Activated T-cell treated with anti-CD3 and anti-CD28 coated beads, Interleukin-2, amount 50 U/mL, for 72 hours (primary cell): ENCODE measurements around the gene SLC25A30. TPM values are rescaled to one million over a fixed set of nuclear protein-coding genes. Genes with fewer than 3 reads are reported as not detected.
"Not testable (repeated sequence)": the region's sequence is repeated elsewhere in the genome, so short reads cannot be mapped to it uniquely, and the experiment has no call there.

Experiments used
- ATAC-seq, 2 donors: fragments of 150-1000 bp; cut with Tn5 transposase; replicated peaks in 1 of 2; 2 replicates each; pipeline ENCODE4 v1.10.0; 2021; ENCODE audit warnings: moderate library complexity in 2 of 2, mild to moderate bottlenecking in 1 of 2
- DNase-seq, 2 donors: peaks; one replicate each; pipeline ENCODE4 v3.0.0; 2021 to 2022; ENCODE audit warnings: mixed read lengths in 1 of 2
- H3K27ac Mint-ChIP-seq: one replicate; pipeline ENCODE4 v1.8.0; 2022; ENCODE audit warnings: mild to moderate bottlenecking, moderate library complexity, mixed read lengths
- H3K27me3 Mint-ChIP-seq: one replicate; pipeline ENCODE4 v1.8.0; 2022; ENCODE audit warnings: low read depth, mixed read lengths
- H3K36me3 Mint-ChIP-seq, 2 donors: one replicate each; pipeline ENCODE4 v1.8.0; 2022; ENCODE audit warnings: mixed read lengths in 2 of 2, mild to moderate bottlenecking in 1 of 2; ENCODE audit not compliant: insufficient read depth in 2 of 2
- H3K4me1 Mint-ChIP-seq: one replicate; pipeline ENCODE4 v1.8.0; 2022; ENCODE audit warnings: low read depth, mixed read lengths
- H3K4me3 Mint-ChIP-seq, 2 donors: one replicate each; pipeline ENCODE4 v1.8.0; 2022; ENCODE audit warnings: mild to moderate bottlenecking in 2 of 2, mixed read lengths in 2 of 2, moderate library complexity in 2 of 2
- H3K9me3 Mint-ChIP-seq, 2 donors: one replicate each; pipeline ENCODE4 v1.8.0; 2022; ENCODE audit warnings: mixed read lengths in 2 of 2
- total RNA-seq, 2 donors: library from RNA; stranded (reverse); gene quantifications; one replicate each; pipeline ENCODE4 v1.2.3, GENCODE V29; 2022

Gene SLC25A30
- total RNA-seq, 2 donors from 2014 or later, result 17.9 to 19.8 TPM

DNA sequence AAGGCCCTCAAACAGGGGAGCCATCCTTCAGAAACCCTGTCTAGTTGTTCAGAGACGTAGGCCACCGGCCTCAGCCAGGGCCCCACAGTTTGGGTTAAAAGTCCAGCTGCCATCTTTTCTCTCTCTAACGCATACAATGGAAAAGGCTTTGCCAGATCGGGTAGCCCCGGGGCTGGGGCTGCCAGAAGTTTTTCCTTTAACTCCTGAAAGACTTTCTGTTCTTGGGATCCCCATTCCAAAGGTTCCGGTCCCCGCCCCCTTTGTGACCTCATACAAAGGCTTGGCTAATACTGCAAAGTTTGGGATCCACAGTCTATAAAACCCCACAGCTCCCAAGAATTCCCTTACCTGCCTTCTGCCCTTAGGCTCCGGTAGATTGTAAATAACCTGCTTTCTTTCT, 37.5 kb downstream of the SLC25A30 start:
- DNase-seq, H3K36me3 Mint-ChIP-seq, H3K4me1 Mint-ChIP-seq: not testable (repeated sequence)

DNA sequence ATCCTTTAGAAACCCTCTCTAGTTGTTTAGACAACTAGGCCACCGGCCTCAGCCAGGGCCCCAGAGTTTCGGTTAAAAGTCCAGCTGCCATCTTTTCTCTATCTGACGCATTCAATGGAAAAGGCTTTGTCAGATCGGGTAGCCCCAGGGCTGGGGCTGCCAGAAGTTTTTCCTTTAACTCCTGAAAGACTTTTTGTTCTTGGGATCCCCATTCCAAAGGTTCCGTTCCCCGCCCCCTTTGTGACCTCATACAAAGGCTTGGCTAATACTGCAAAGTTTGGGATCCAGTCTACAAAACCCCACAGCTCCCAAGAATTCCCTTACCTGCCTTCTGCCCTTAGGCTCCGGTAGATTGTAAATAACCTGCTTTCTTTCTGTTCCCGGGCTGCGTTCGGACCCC, 38.7 kb downstream of the SLC25A30 start:
- not testable (repeated sequence) for H3K36me3 Mint-ChIP-seq, H3K4me3 Mint-ChIP-seq, H3K27ac Mint-ChIP-seq, H3K27me3 Mint-ChIP-seq, ATAC-seq, H3K4me1 Mint-ChIP-seq, H3K9me3 Mint-ChIP-seq, DNase-seq

More for the DNA sequence above, 37.5 kb downstream of the SLC25A30 start:
- H3K4me3 Mint-ChIP-seq, H3K27ac Mint-ChIP-seq, ATAC-seq, H3K27me3 Mint-ChIP-seq, H3K9me3 Mint-ChIP-seq: not testable (repeated sequence)

DNA sequence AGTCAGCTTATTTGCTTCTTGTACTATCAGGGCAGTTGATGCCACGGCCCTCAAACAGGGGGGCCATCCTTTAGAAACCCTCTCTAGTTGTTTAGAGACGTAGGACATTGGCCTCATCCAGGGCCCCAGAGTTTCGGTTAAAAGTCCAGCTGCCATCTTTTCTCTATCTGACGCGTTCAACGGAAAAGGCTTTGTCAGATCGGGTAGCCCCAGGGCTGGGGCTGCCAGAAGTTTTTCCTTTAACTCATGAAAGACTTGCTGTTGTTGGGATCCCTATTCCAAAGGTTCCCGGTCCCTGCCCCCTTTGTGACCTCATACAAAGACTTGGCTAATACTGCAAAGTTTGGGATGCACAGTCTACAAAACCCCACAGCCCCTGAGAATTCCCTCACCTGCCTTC, 39.4 kb downstream of the SLC25A30 start:
- H3K9me3 Mint-ChIP-seq, H3K4me3 Mint-ChIP-seq, DNase-seq, H3K27ac Mint-ChIP-seq, ATAC-seq, H3K36me3 Mint-ChIP-seq, H3K4me1 Mint-ChIP-seq, H3K27me3 Mint-ChIP-seq: not testable (repeated sequence)

DNA sequence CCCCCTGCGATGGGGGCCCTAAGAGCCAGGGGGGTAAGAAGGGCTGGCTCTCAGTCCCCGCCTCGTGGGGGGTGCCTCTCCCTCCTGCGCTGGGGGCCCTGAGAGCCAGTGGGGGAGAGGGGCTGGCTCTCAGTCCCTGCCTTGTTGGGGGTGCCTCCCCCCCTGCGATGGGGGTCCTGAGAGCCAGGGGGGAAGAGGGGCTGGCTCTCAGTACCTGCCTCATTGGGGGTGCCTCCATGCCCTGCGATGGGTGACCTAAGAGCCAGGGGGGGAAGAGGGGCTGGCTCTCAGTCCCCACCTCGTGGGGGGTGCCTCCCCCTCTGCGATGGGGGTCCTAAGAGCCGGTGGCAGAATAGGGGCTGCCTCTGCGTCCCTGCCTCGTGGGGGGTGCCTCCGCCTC, 40.9 kb downstream of the SLC25A30 start:
- H3K27ac Mint-ChIP-seq, H3K4me1 Mint-ChIP-seq, ATAC-seq, DNase-seq, H3K27me3 Mint-ChIP-seq, H3K36me3 Mint-ChIP-seq, H3K9me3 Mint-ChIP-seq, H3K4me3 Mint-ChIP-seq: not testable (repeated sequence)

DNA sequence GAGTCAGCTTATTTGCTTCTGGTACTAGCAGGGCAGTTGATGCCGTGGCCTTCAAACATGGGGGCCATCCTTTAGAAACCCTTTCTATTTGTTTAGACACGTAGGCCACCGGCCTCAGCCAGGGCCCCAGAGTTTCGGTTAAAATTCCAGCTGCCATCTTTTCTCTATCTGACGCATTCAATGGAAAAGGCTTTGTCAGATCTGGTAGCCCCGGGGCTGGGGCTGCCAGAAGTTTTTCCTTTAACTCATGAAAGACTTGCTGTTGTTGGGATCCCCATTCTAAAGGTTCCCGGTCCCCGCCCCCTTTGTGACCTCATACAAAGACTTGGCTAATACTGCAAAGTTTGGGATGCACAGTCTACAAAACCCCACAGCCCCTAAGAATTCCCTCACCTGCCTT, 41.5 kb downstream of the SLC25A30 start:
- not testable (repeated sequence) for H3K9me3 Mint-ChIP-seq, H3K4me1 Mint-ChIP-seq, H3K36me3 Mint-ChIP-seq, ATAC-seq, DNase-seq, H3K27ac Mint-ChIP-seq, H3K27me3 Mint-ChIP-seq, H3K4me3 Mint-ChIP-seq

DNA sequence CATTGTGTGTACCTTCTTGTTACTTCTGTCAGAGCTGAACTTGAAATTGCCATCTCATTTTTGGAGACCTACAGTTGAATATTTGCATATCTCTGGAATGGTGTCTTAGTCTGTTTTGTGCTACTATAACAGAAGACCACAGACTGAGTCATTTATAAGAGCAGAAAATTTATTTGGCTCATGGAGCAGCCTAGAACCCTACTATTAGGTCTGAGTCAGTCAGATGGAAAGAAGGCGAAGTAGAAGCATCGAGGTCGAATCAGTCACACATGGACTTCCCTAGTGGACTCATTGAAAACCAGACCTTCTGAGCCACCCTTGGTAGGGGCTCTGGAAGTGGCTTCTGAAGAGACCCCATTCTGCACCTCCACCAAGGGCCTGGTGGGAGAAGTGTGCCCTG, 43.3 kb downstream of the SLC25A30 start:
- H3K27me3 Mint-ChIP-seq, result no peaks in the 10 kb centered on the region
- peak in 1 of 2 donors; percentile 15 for ATAC-seq

DNA sequence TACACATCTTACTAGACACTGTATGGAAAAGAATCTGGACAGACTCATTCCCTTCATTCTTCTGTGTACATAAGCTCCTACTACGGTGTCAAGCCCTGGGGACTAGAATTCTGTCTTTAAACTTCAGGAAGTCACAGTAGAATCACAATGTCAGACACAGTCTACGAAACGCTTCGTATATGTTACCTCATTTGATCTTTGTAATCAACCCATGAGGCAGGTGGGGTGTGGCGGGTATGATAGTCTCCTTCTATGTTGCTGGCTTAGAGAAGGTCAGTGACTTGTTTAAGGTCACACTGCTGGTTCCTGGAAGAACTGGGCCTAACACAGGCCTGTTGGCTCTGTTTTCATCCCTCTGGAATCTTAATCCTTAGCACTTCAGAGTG, 45.0 kb downstream of the SLC25A30 start:
- Mint-ChIP-seq H3K36me3 (peaks cover 2 to 4% of the 10 kb centered on the region in 2 donors), H3K9me3 (no peaks in the 10 kb centered on the region), H3K4me3 (no peak overlapping the region), H3K27me3 (no peaks in the 10 kb centered on the region), H3K27ac (no peak overlapping the region), H3K4me1 (peaks cover 19% of the 10 kb centered on the region)
- no peak for DNase-seq
- no peak for ATAC-seq

More for the DNA sequence above, 43.3 kb downstream of the SLC25A30 start:
- Mint-ChIP-seq H3K9me3 (no peaks in the 10 kb centered on the region), H3K4me3 (no peak overlapping the region), H3K27ac (no peak overlapping the region), H3K36me3 (peaks cover 0 to 2% of the 10 kb centered on the region in 2 donors), H3K4me1 (peaks cover 6% of the 10 kb centered on the region)
- no peak for DNase-seq

DNA sequence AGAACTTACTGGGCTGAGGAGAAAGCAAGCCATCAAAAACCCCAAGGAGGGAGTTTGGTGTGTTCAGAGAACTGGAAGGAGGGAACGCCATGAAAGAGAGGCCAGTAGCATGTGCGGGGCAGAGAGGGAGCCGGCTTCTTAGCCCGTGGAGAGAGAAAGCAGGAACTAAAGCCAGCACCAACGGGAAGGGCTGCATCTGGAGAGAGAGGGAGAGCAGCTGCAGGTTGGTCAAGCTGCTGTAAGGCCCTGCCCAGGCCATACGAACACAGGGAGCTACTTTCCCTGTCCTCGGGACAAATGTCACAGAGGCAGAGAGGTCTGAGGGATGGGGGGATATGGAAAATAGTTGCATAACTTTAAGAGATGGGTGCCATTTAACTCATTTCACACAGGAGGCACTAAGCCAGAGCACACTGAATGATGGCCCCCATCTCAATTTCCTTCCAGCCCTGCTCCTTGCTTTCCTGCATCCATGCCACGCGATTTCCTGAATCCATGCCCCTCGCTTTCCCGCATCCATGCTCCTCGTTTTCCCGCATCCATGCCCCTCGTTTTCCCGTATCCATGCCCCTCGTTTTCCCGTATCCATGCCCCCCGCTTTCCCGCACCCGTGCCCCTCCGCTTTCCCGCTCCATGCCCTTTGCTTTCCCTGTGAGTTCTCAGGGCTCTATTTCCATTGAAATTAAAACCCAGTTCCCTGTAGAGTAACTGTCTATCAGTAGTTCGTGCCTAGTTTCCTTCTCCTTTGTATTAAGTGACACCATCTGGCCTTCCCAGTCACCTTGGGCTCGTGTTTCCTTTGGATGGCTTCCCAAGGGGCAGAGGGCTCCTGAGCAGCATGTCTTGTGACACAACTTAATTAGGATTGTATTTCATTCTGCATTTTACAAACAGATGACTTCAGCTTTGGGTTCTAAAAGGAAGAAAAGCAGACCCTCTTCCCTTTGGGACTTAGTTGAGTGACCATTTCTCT, 45.7 kb downstream of the SLC25A30 start:
- Mint-ChIP-seq H3K9me3 (no peaks in the 10 kb centered on the region), H3K27me3 (no peaks in the 10 kb centered on the region), H3K4me3 (no peak overlapping the region), H3K36me3 (peaks cover 2 to 4% of the 10 kb centered on the region in 2 donors), H3K4me1 (peaks cover 25% of the 10 kb centered on the region), H3K27ac (no peak overlapping the region)
- DNase-seq, result no peak
- no peak for ATAC-seq

DNA sequence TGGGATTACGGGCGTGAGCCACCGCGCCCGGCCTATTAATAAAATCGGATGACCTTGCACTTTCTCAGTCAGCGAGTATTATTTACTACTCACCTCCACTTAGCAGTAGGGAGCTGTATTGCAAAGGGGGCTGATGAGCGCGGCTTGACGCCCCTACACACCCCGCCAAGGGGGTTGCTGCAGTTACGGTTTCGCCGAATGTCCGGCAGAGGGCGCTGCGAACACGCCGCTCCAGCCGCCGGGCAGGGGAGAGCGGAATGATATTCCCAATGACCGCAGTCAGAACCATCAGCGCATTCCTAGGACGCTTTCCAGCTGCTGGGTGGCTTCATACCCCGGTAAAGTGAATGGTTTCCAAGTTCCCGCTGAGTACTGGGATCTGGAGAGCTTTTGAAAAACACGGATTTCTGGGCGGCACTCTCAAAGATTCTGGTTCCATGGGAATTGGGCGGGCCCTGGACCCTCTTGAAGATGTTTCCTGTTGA, 47.2 kb downstream of the SLC25A30 start:
- Mint-ChIP-seq H3K9me3 (no peaks in the 10 kb centered on the region), H3K36me3 (peaks cover 4% of the 10 kb centered on the region in 2 donors), H3K4me3 (no peak overlapping the region), H3K27me3 (no peaks in the 10 kb centered on the region), H3K4me1 (peaks cover 36% of the 10 kb centered on the region), H3K27ac (no peak overlapping the region)
- ATAC-seq (no peak), DNase-seq (peak; percentile 51 to 58)

DNA sequence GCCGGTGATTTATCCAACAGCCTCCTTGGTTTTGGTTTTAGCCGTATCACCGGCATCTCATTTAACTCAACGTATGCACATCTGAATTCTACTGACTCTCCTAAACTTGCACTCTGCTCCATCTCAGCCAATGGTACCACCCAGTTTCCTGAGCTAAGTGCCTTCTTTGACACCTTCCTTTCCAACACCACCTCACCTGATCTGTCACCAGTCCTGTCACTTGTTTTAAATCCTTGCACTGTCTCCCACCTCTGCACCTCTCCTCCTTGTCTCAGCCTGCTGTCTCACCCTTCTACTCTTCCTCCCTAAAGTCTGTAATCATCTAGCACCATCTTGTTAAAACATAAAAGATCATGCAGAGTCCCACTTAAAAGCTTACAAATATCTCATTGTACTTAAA, 49.1 kb downstream of the SLC25A30 start:
- DNase-seq (no peak), ATAC-seq (no peak)
- no peak overlapping the region for H3K4me3 Mint-ChIP-seq
- no peak overlapping the region for H3K27ac Mint-ChIP-seq
- peaks cover 0 to under 1% of the 10 kb centered on the region in 2 donors for H3K9me3 Mint-ChIP-seq
- H3K4me1 Mint-ChIP-seq, result peaks cover 51% of the 10 kb centered on the region
- peaks cover 4 to 5% of the 10 kb centered on the region in 2 donors for H3K36me3 Mint-ChIP-seq
- H3K27me3 Mint-ChIP-seq, result no peaks in the 10 kb centered on the region

DNA sequence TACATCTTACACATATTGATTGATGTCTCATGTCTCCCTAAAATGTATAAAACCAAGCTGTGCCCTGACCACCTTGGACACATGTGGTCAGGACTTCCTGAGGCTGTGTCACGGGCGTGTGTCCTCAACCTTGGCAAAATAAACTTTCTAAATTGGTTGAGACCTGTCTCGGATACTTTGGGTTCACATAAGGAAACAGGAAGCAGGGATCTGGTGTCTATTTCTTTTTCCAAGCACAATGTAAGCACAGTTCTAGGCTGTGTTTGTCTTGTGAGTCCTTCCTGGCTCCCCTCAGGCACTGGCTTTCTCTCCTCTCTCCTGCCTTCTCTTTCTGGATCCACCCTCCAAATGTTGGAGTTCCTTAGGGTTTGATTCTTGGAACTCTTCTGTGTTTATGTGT, 49.6 kb downstream of the SLC25A30 start:
- peak overlapping the region in 1 of 2 donors; percentile 56 for H3K4me3 Mint-ChIP-seq
- ATAC-seq, result no peak
- DNase-seq, result no peak

DNA sequence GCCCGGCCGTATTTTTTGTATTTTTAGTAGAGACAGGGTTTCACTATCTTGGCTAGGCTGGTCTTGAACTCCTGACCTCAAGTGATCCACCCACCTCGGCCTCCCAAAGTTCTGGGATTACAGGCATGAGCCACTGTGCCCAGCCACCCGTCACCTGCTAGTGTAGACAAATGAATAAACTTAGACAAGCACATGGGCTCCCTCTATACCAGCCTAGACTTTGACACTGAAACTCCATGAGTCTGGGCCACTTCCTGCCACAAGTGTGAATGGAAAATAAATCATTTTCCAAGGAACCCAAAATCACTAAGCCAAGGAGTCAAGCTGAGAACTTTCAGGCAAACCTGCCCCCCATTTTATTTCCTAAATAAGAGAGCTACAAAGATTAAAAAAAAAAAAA, 50.2 kb downstream of the SLC25A30 start:
- Mint-ChIP-seq H3K27me3 (no peaks in the 10 kb centered on the region), H3K27ac (peak overlapping the region; percentile 90), H3K9me3 (peaks cover 0 to 4% of the 10 kb centered on the region in 2 donors), H3K4me1 (peaks cover 59% of the 10 kb centered on the region), H3K4me3 (peak overlapping the region; percentile 56 to 75), H3K36me3 (peaks cover 5 to 11% of the 10 kb centered on the region in 2 donors)
- DNase-seq, result no peak
- peak; percentile 16 to 31 for ATAC-seq

More for the DNA sequence above, 49.6 kb downstream of the SLC25A30 start:
- no peaks in the 10 kb centered on the region for H3K27me3 Mint-ChIP-seq
- peak overlapping the region; percentile 61 for H3K27ac Mint-ChIP-seq
- peaks cover 5 to 8% of the 10 kb centered on the region in 2 donors for H3K36me3 Mint-ChIP-seq
- peaks cover 0 to 4% of the 10 kb centered on the region in 2 donors for H3K9me3 Mint-ChIP-seq
- peaks cover 56% of the 10 kb centered on the region for H3K4me1 Mint-ChIP-seq

DNA sequence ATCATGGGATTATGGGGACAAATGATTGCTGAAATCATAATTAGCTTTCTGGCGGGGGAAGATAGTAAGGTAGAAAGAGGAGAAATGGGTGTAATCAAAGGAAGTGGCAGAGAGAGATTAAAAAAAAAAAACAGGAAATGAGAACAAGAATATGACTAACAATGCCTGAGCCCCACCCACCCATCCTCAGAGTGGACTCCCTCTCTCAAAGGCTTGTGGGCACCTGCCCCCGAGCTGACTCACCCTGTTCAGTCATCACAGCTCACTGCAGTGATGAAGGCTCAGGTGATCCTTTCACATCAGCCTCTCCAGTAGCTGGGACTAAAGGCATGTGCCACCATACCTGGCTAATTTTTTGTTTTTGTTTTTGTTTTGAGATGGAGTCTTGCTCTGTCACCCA, 50.8 kb downstream of the SLC25A30 start:
- Mint-ChIP-seq H3K9me3 (peaks cover 1 to 4% of the 10 kb centered on the region in 2 donors), H3K4me3 (peak overlapping the region; percentile 27 to 75), H3K36me3 (peaks cover 8 to 11% of the 10 kb centered on the region in 2 donors), H3K27me3 (no peaks in the 10 kb centered on the region), H3K27ac (peak overlapping the region; percentile 90), H3K4me1 (peaks cover 65% of the 10 kb centered on the region)
- peak; percentile 100 for ATAC-seq
- peak; percentile 89 to 97 for DNase-seq
